HFFc6 (cell line): Measurements from ENCODE around the gene AKR7A3. TPM values are rescaled to one million over a fixed set of nuclear protein-coding genes. Genes with fewer than 3 reads are reported as not detected.

Source experiments
- DNase-seq: peaks from one replicate; pipeline ENCODE4 v3.0.0-alpha.2; 2018
- H3K27ac Mint-ChIP-seq: 2 replicates; pipeline ENCODE4 v1.8.0; 2020; ENCODE audit warnings: mild to moderate bottlenecking, mixed read lengths
- H3K27me3 Mint-ChIP-seq: 2 replicates; pipeline ENCODE4 v1.8.0; 2021; ENCODE audit warnings: mild to moderate bottlenecking, moderate library complexity, mixed read lengths; ENCODE audit not compliant: insufficient read depth
- H3K36me3 Mint-ChIP-seq: 2 replicates; pipeline ENCODE4 v1.8.0; 2021; ENCODE audit warnings: low read depth, mixed read lengths
- H3K4me1 Mint-ChIP-seq: 2 replicates; pipeline ENCODE4 v1.8.0; 2020; ENCODE audit warnings: low read depth, mixed read lengths
- H3K4me3 Mint-ChIP-seq: 2 replicates; pipeline ENCODE4 v1.8.0; 2020; ENCODE audit warnings: mild to moderate bottlenecking, moderate library complexity, mixed read lengths
- H3K9me3 Mint-ChIP-seq: 2 replicates; pipeline ENCODE4 v1.8.0; 2020; ENCODE audit warnings: mild to moderate bottlenecking, mixed read lengths
- total RNA-seq, 6 experiments: library from RNA; stranded (reverse); fragmentation: NEBNext Ultra II Directional; extraction: Animal tissue kit (Norgen Biotek cat#: 25700); gene quantifications; 2 replicates in 1 of 6; 3 replicates in 5 of 6; pipeline ENCODE4 v1.2.3, GENCODE V29; 2021
- TF ChIP-seq, protein P1 (sequence below): fragments of 200-600 bp; sonication (generic); IDR thresholded peaks from 2 replicates; pipeline ENCODE4 v1.5.0; 2021; ENCODE audit warnings: antibody characterized with exemption, mild to moderate bottlenecking

The AKR7A3 gene
- total RNA-seq, 6 experiments from 2014 or later, result 0.12 to 0.46 (median 0.27) TPM; not detected in 1

DNA sequence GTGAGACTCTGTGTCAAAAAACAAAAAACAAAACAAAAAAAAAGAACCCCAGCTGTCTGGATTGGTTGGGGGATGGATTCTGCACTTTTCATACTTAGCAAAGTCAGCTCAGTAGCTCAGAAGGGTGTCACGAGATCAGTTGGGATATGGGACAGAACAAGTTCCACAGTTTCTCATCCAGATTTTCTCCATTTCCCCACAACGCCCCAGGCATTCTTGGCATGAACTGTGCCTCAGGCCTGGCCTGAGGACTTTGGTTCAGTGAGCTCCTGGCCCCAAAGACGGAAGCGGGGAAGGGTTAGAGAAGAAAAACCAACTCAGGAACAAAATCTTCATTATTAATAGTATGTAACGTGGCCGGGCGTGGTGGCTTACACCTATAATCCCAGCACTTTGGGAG, 21.5 kb upstream of the AKR7A3 start:
- Mint-ChIP-seq H3K4me3 (peak overlapping the region; percentile 91; the same call in 1 of the 2 replicates), H3K9me3 (no peaks in the 10 kb centered on the region), H3K36me3 (peaks cover 11% of the 10 kb centered on the region; the same call in 1 of the 2 replicates), H3K27ac (peak overlapping the region; percentile 83), H3K27me3 (peaks cover 3% of the 10 kb centered on the region), H3K4me1 (peaks cover 43% of the 10 kb centered on the region)
- no peak for DNase-seq
- TF ChIP-seq, protein P1, sequence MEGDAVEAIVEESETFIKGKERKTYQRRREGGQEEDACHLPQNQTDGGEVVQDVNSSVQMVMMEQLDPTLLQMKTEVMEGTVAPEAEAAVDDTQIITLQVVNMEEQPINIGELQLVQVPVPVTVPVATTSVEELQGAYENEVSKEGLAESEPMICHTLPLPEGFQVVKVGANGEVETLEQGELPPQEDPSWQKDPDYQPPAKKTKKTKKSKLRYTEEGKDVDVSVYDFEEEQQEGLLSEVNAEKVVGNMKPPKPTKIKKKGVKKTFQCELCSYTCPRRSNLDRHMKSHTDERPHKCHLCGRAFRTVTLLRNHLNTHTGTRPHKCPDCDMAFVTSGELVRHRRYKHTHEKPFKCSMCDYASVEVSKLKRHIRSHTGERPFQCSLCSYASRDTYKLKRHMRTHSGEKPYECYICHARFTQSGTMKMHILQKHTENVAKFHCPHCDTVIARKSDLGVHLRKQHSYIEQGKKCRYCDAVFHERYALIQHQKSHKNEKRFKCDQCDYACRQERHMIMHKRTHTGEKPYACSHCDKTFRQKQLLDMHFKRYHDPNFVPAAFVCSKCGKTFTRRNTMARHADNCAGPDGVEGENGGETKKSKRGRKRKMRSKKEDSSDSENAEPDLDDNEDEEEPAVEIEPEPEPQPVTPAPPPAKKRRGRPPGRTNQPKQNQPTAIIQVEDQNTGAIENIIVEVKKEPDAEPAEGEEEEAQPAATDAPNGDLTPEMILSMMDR, result no peak

DNA sequence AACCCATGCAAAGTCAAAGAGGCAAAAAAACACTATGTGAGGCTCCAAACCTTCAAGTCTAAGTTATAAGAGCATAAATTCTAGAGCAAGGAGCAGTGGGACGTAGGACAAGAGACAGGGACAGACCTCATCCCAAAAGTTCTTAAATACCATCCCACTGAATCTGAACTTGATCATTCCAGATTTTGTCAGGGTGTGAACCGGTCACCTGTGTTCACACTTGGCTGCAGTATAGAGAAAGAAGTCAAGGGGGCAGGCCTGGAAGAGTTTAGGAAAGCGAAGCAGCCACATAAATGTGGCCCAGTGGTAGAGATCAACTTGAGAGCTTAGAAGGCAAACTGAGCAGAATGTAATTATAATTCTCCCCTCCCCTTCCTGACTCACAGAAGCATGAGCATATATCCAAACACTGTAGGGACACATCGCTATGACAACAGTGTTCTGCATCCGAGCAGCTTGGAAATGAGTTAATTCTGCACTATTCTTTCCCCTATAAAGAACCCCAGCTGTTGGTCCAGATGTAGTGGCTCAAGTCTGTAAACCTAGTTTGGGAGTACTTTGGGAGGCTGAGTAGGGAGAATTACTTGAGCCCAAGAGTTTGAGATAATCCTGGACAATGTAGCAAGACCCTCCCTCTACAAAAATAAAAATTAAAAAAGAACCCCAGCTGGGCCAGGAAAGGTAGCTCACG, 20.7 kb upstream of the AKR7A3 start:
- H3K4me3 Mint-ChIP-seq, result peak overlapping the region; percentile 35
- H3K36me3 Mint-ChIP-seq, result peaks cover 11% of the 10 kb centered on the region; the same call in 1 of the 2 replicates
- DNase-seq, result peak; percentile 91
- peaks cover 41% of the 10 kb centered on the region for H3K4me1 Mint-ChIP-seq
- TF ChIP-seq, protein P1, result no peak; the same call in 1 of the 2 replicates
- peaks cover 3% of the 10 kb centered on the region for H3K27me3 Mint-ChIP-seq
- peak overlapping the region; percentile 83 for H3K27ac Mint-ChIP-seq
- no peaks in the 10 kb centered on the region for H3K9me3 Mint-ChIP-seq

DNA sequence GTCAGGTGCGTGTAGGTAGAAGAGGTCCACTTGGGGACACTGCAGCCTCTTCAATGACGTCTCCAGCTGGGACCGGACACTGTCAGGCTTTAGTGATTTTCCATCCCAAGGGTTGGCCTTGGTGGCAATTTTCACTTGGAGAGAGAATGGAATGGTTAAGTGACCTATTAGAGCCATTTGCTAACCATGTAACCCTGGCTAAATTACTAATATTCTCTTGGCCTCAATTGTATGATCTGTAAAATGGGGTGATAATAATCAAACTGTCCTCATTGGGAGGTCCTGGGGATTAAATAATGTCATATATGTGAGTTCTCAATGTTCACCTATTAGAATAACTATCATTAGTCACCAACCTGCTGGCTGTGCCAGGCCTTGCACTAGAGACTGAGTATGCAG, 19.9 kb upstream of the AKR7A3 start:
- Mint-ChIP-seq H3K9me3 (no peaks in the 10 kb centered on the region), H3K4me1 (peaks cover 37% of the 10 kb centered on the region), H3K4me3 (no peak overlapping the region), H3K36me3 (peaks cover 14% of the 10 kb centered on the region), H3K27ac (peak overlapping the region; percentile 83), H3K27me3 (peaks cover 3% of the 10 kb centered on the region)
- no peak for DNase-seq
- TF ChIP-seq, protein P1, result no peak

DNA sequence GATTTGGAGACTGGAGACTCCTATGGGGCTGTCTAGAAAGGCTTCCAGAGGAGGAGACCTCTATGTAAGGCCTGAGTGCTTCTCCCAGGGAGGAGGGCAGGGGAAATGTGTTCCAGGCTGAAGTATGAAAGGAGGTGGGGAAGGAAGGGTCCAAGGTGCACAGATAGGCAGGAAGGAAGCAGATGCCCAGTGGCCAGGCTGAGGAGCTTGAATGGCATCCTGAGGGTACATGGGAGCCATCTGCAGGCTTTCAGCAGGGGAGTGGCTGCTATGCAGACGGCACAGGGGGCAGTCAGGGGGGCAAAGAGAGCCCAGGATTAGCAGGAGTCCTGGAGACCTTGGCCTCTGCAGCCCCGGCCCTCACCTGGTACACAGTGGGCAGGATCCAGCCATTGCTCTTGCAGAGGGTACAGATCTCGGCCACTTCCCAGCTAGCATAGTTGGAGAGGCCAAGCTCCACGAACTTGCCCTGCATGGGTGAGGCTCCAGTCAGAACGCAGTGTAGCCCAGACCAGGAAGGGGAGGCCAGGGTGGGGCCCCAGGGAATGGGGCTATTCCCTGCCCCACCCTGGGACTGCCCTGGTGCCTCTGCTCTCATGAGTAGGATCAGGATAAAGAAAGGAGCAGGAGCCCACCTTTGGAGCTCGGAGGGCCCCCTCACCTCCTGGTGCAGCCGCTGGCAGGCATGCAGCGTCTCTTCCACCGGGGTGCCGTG, 19.4 kb upstream of the AKR7A3 start:
- peaks cover 31% of the 10 kb centered on the region for H3K4me1 Mint-ChIP-seq
- DNase-seq, result no peak
- H3K4me3 Mint-ChIP-seq, result no peak overlapping the region
- peaks cover 18% of the 10 kb centered on the region for H3K36me3 Mint-ChIP-seq
- H3K27ac Mint-ChIP-seq, result peak overlapping the region; percentile 83
- peaks cover 3% of the 10 kb centered on the region for H3K27me3 Mint-ChIP-seq
- no peaks in the 10 kb centered on the region for H3K9me3 Mint-ChIP-seq
- TF ChIP-seq, protein P1, result no peak

DNA sequence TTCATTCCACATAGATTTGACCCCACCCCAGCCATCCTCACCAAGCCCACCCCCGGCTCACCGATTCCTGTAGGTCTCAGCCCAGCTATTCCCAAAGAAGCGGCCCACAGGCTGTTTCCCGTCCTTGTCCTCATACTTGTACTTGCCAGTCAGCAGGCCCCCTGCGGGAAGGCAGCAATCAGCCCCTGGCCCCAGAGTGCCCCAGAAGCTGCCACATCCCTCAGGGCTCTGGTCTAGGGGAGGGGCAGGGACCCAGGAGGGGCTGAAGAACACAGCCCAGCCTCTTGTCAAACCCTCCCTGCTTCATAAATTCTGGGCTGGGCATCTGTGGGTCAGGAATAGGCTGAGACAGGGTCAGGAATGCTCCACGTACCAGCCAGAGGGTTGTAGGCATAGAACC, 18.4 kb upstream of the AKR7A3 start:
- TF ChIP-seq, protein P1, result no peak
- Mint-ChIP-seq H3K27ac (no peak overlapping the region), H3K36me3 (peaks cover 18% of the 10 kb centered on the region), H3K4me1 (peaks cover 27% of the 10 kb centered on the region), H3K4me3 (no peak overlapping the region), H3K27me3 (peaks cover 3% of the 10 kb centered on the region), H3K9me3 (no peaks in the 10 kb centered on the region)
- no peak for DNase-seq
